ENCODE results near the gene ZBTB32.
"Not testable (repeated sequence)": the region's sequence is repeated elsewhere in the genome, so short reads cannot be mapped to it uniquely, and the experiment has no call there.

ZBTB32 gene

GRCh38 chr19:35722461-35722860 is 18.1 kb downstream of the ZBTB32 start:
- DNase-seq, result no peak

GRCh38 chr19:35722897-35723296 is 18.5 kb downstream of the ZBTB32 start:
- DNase-seq, result no peak

GRCh38 chr19:35723671-35724070 is 19.3 kb downstream of the ZBTB32 start:
- no peak for DNase-seq

- not testable (repeated sequence) for DNase-seq
Measured at GRCh38 chr19:35724132-35724531, 19.8 kb downstream of the ZBTB32 start.

- DNase-seq, result no peak
Measured at GRCh38 chr19:35724560-35724959, 20.2 kb downstream of the ZBTB32 start.

GRCh38 chr19:35725216-35725861 is 21.0 kb downstream of the ZBTB32 start:
- no peak for DNase-seq

- DNase-seq, result no peak
Measured at GRCh38 chr19:35727053-35727955, 22.9 kb downstream of the ZBTB32 start.

- no peak for DNase-seq
Measured at GRCh38 chr19:35727956-35728706, 23.8 kb downstream of the ZBTB32 start.

GRCh38 chr19:35729021-35729420 is 24.7 kb downstream of the ZBTB32 start:
- no peak for DNase-seq

GRCh38 chr19:35729763-35730162 is 25.4 kb downstream of the ZBTB32 start:
- no peak for DNase-seq

- no peak for DNase-seq
Measured at GRCh38 chr19:35730326-35730725, 26.0 kb downstream of the ZBTB32 start.

GRCh38 chr19:35731353-35731752 is 27.0 kb downstream of the ZBTB32 start:
- DNase-seq, result no peak

- no peak for DNase-seq
Measured at GRCh38 chr19:35731779-35732405, 27.5 kb downstream of the ZBTB32 start.

- DNase-seq, result no peak
Measured at GRCh38 chr19:35732540-35733179, 28.3 kb downstream of the ZBTB32 start.

GRCh38 chr19:35733180-35734125 is 29.1 kb downstream of the ZBTB32 start:
- no peak for DNase-seq

GRCh38 chr19:35734273-35734672 is 29.9 kb downstream of the ZBTB32 start:
- no peak for DNase-seq

GRCh38 chr19:35734889-35735288 is 30.5 kb downstream of the ZBTB32 start:
- DNase-seq, result no peak

GRCh38 chr19:35736913-35737886 is 32.8 kb downstream of the ZBTB32 start:
- no peak for DNase-seq

- DNase-seq, result no peak
Measured at GRCh38 chr19:35738021-35738886, 33.9 kb downstream of the ZBTB32 start.
